Measurements from ENCODE around the gene MDN1.

The MDN1 gene, protein sequence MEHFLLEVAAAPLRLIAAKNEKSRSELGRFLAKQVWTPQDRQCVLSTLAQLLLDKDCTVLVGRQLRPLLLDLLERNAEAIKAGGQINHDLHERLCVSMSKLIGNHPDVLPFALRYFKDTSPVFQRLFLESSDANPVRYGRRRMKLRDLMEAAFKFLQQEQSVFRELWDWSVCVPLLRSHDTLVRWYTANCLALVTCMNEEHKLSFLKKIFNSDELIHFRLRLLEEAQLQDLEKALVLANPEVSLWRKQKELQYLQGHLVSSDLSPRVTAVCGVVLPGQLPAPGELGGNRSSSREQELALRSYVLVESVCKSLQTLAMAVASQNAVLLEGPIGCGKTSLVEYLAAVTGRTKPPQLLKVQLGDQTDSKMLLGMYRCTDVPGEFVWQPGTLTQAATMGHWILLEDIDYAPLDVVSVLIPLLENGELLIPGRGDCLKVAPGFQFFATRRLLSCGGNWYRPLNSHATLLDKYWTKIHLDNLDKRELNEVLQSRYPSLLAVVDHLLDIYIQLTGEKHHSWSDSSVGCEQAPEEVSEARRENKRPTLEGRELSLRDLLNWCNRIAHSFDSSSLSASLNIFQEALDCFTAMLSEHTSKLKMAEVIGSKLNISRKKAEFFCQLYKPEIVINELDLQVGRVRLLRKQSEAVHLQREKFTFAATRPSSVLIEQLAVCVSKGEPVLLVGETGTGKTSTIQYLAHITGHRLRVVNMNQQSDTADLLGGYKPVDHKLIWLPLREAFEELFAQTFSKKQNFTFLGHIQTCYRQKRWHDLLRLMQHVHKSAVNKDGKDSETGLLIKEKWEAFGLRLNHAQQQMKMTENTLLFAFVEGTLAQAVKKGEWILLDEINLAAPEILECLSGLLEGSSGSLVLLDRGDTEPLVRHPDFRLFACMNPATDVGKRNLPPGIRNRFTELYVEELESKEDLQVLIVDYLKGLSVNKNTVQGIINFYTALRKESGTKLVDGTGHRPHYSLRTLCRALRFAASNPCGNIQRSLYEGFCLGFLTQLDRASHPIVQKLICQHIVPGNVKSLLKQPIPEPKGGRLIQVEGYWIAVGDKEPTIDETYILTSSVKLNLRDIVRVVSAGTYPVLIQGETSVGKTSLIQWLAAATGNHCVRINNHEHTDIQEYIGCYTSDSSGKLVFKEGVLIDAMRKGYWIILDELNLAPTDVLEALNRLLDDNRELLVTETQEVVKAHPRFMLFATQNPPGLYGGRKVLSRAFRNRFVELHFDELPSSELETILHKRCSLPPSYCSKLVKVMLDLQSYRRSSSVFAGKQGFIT (N-terminal part only)

GRCh38 chr6:89819336-89820130 is at the start of gene MDN1:
Gene MDN1 (minus strand): TSS chr6:89819794. CDS start chr6:89819607, 187 bp downstream.
- peak within 1 kb of the TSS; percentile 94 for H3K9ac ChIP-seq (ENCODE audit: insufficient read length, low read depth)
- H3K27me3 ChIP-seq (ENCODE audit: insufficient read depth, insufficient read length): no peaks in the 10 kb centered on the region
- DNase-seq (ENCODE audit: low read depth, low spot score): peak; percentile 91
- TF ChIP-seq YY1 (IDR thresholded peaks at IDR 0.05; ENCODE audit: insufficient read depth, insufficient read length): no peak
- peaks cover 12% of the 10 kb centered on the region for H3K36me3 ChIP-seq (ENCODE audit: insufficient read depth, insufficient read length, low read length)
- H3K4me1 ChIP-seq (ENCODE audit: insufficient read depth, insufficient read length): no peaks in the 10 kb centered on the region
- no peaks in the 10 kb centered on the region for H3K9me3 ChIP-seq (ENCODE audit: insufficient read depth, low read length)
- peak within 1 kb of the TSS; percentile 92 for H3K4me3 ChIP-seq (ENCODE audit: insufficient read length, low read depth)

DNA sequence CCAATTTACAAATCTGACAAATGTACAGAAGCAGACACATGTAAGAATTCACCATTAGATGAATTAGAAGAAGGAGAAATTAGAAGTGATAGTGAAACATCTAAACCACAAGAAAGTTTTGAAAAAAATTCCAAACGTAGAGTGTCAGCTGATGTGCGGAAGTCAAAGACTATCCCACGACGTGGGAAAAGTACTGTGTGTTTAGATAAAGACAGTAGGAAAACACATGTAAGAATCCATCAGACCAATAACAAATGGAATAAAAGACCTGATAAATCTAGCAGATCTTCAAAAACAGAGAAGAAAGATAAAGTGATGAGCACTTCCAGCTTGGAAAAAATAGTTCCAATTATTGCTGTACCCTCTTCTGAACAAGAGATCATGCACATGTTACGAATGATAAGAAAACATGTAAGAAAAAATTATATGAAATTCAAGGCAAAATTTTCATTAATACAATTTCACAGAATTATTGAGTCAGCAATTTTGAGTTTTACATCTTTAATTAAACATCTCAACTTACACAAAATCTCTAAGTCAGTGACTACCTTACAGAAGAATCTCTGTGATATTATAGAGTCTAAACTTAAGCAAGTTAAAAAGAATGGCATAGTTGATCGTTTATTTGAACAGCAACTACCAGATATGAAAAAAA is 46.6 kb upstream of the MDN1 start:
- no peaks in the 10 kb centered on the region for H3K9me3 ChIP-seq (ENCODE audit: insufficient read depth, low read length)
- H3K4me3 ChIP-seq (ENCODE audit: insufficient read length, low read depth): no peak overlapping the region
- H3K27me3 ChIP-seq (ENCODE audit: insufficient read depth, insufficient read length): no peaks in the 10 kb centered on the region
- DNase-seq (ENCODE audit: low read depth, low spot score): no peak
- peaks cover 84% of the 10 kb centered on the region for H3K36me3 ChIP-seq (ENCODE audit: insufficient read depth, insufficient read length, low read length)
- no peak overlapping the region for H3K9ac ChIP-seq (ENCODE audit: insufficient read length, low read depth)
- H3K4me1 ChIP-seq (ENCODE audit: insufficient read depth, insufficient read length): no peaks in the 10 kb centered on the region
- TF ChIP-seq ZNF274 (IDR thresholded peaks at IDR 0.05; ENCODE audit: low read depth, low read length) (no peak), YY1 (IDR thresholded peaks at IDR 0.05; ENCODE audit: insufficient read depth, insufficient read length) (no peak), SUZ12 (IDR thresholded peaks at IDR 0.05; ENCODE audit: extremely low read depth, insufficient read depth, insufficient read length) (no peak)

DNA sequence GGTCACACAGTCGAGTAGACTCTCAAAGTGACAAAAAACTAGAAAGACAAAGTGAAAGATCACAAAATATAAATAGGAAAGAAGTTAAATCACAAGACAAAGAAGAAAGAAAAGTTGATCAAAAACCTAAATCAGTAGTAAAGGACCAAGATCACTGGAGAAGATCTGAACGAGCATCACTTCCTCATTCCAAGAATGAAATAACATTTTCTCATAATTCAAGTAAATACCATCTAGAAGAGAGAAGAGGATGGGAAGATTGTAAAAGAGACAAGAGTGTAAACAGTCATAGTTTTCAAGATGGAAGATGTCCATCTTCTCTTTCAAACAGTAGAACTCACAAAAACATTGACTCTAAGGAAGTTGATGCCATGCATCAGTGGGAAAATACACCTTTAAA is 43.1 kb upstream of the MDN1 start:
- Histone ChIP-seq H3K4me3 (ENCODE audit: insufficient read length, low read depth) (no peak overlapping the region), H3K9ac (ENCODE audit: insufficient read length, low read depth) (no peak overlapping the region), H3K36me3 (ENCODE audit: insufficient read depth, insufficient read length, low read length) (peaks cover 76% of the 10 kb centered on the region), H3K27me3 (ENCODE audit: insufficient read depth, insufficient read length) (no peaks in the 10 kb centered on the region), H3K9me3 (ENCODE audit: insufficient read depth, low read length) (no peaks in the 10 kb centered on the region), H3K4me1 (ENCODE audit: insufficient read depth, insufficient read length) (no peaks in the 10 kb centered on the region)
- DNase-seq (ENCODE audit: low read depth, low spot score): no peak
- TF ChIP-seq YY1 (IDR thresholded peaks at IDR 0.05; ENCODE audit: insufficient read depth, insufficient read length) (no peak), SUZ12 (IDR thresholded peaks at IDR 0.05; ENCODE audit: extremely low read depth, insufficient read depth, insufficient read length) (no peak), ZNF274 (IDR thresholded peaks at IDR 0.05; ENCODE audit: low read depth, low read length) (no peak)

DNA sequence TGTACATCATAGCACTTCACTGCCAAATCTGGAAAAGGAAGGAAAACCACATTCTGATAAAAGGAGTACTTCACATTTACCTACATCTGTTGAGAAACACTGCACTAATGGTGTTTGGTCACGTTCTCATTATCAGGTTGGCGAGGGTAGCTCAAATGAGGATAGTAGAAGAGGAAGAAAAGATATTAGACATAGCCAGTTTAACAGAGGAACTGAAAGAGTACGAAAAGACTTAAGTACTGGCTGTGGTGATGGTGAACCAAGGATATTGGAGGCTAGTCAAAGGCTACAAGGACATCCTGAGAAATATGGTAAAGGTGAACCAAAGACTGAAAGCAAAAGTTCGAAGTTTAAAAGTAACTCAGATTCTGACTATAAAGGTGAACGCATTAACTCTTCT is 42.7 kb upstream of the MDN1 start:
- Histone ChIP-seq H3K27me3 (ENCODE audit: insufficient read depth, insufficient read length) (no peaks in the 10 kb centered on the region), H3K4me3 (ENCODE audit: insufficient read length, low read depth) (no peak overlapping the region), H3K9ac (ENCODE audit: insufficient read length, low read depth) (no peak overlapping the region), H3K4me1 (ENCODE audit: insufficient read depth, insufficient read length) (no peaks in the 10 kb centered on the region), H3K9me3 (ENCODE audit: insufficient read depth, low read length) (no peaks in the 10 kb centered on the region), H3K36me3 (ENCODE audit: insufficient read depth, insufficient read length, low read length) (peaks cover 75% of the 10 kb centered on the region)
- no peak for DNase-seq (ENCODE audit: low read depth, low spot score)
- TF ChIP-seq ZNF274 (IDR thresholded peaks at IDR 0.05; ENCODE audit: low read depth, low read length) (no peak), YY1 (IDR thresholded peaks at IDR 0.05; ENCODE audit: insufficient read depth, insufficient read length) (no peak), SUZ12 (IDR thresholded peaks at IDR 0.05; ENCODE audit: extremely low read depth, insufficient read depth, insufficient read length) (no peak)

DNA sequence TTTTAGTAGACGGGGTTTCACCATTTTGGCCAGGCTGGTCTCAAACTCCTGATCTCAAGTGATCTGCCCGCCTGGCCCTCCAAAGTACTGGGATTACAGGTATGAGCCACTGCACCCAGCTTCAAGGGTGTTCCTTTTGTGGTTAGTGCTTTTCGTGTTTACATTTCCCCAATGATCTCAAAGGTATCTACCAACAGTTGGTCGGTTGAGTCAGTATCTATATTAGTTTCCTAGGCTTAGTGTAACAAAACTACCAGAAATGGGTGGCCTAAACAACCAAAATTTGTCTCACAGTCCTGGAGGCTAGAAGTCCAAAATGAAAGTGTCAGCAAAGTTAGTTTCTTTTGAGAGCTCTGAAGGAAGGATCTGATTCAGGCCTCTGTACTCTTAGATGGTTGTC is 40.1 kb upstream of the MDN1 start:
- Histone ChIP-seq H3K9ac (ENCODE audit: insufficient read length, low read depth) (no peak overlapping the region), H3K4me1 (ENCODE audit: insufficient read depth, insufficient read length) (no peaks in the 10 kb centered on the region), H3K4me3 (ENCODE audit: insufficient read length, low read depth) (no peak overlapping the region), H3K9me3 (ENCODE audit: insufficient read depth, low read length) (no peaks in the 10 kb centered on the region), H3K27me3 (ENCODE audit: insufficient read depth, insufficient read length) (no peaks in the 10 kb centered on the region), H3K36me3 (ENCODE audit: insufficient read depth, insufficient read length, low read length) (peaks cover 78% of the 10 kb centered on the region)
- TF ChIP-seq SUZ12 (IDR thresholded peaks at IDR 0.05; ENCODE audit: extremely low read depth, insufficient read depth, insufficient read length) (no peak), YY1 (IDR thresholded peaks at IDR 0.05; ENCODE audit: insufficient read depth, insufficient read length) (no peak), ZNF274 (IDR thresholded peaks at IDR 0.05; ENCODE audit: low read depth, low read length) (no peak)
- no peak for DNase-seq (ENCODE audit: low read depth, low spot score)

GRCh38 chr6:89858041-89858440 is 38.4 kb upstream of the MDN1 start:
- Histone ChIP-seq H3K36me3 (ENCODE audit: insufficient read depth, insufficient read length, low read length) (peaks cover 77% of the 10 kb centered on the region), H3K9me3 (ENCODE audit: insufficient read depth, low read length) (no peaks in the 10 kb centered on the region), H3K9ac (ENCODE audit: insufficient read length, low read depth) (no peak overlapping the region), H3K4me3 (ENCODE audit: insufficient read length, low read depth) (no peak overlapping the region), H3K4me1 (ENCODE audit: insufficient read depth, insufficient read length) (no peaks in the 10 kb centered on the region), H3K27me3 (ENCODE audit: insufficient read depth, insufficient read length) (no peaks in the 10 kb centered on the region)
- no peak for DNase-seq (ENCODE audit: low read depth, low spot score)
- TF ChIP-seq YY1 (IDR thresholded peaks at IDR 0.05; ENCODE audit: insufficient read depth, insufficient read length) (no peak), ZNF274 (IDR thresholded peaks at IDR 0.05; ENCODE audit: low read depth, low read length) (no peak), SUZ12 (IDR thresholded peaks at IDR 0.05; ENCODE audit: extremely low read depth, insufficient read depth, insufficient read length) (no peak)
